HG03135 (cell line): ENCODE data around the gene KIAA1614.

ENCODE experiments used
- ATAC-seq: cut with Tn5 transposase; IDR thresholded peaks from one replicate; pipeline ENCODE4 v1.9.1; 2021; ENCODE audit warnings: mild to moderate bottlenecking, moderate library complexity; ENCODE audit not compliant: unreplicated experiment

KIAA1614 gene

GRCh38 chr1:180994262-180994661 is 81.6 kb downstream of the KIAA1614 start:
- ATAC-seq, result no peak

GRCh38 chr1:180997843-180998504 is 85.3 kb downstream of the KIAA1614 start:
- no peak for ATAC-seq
